ENCODE results near the gene PRR23A.

PRR23A gene

DNA sequence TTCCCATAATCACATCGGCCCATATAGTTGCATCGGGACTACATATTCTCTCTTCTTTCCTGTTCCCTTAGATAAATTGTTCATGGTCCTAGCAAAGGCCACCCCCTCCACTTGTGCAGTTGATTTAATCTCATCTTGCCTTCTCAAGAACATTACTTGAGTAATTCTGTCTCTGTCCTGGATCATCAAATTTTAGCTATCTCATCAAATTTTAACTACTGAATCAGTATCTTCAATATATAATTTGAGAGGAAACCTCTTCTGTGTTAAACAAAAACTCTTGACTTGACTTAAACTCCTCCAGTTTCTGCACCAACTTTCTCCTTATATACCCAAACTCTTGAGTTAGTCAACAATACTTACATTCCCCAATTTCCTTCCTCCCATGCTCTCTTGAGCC, 18.9 kb upstream of the PRR23A start:
- H3K36me3 ChIP-seq (replicated peaks; ENCODE audit: low read depth, low read length) = no peaks in the 10 kb centered on the region
- no peaks in the 10 kb centered on the region for H4K20me1 ChIP-seq (ENCODE audit: insufficient read depth, low read length)
- H3K9me3 ChIP-seq (ENCODE audit: insufficient read depth, low read length) = no peaks in the 10 kb centered on the region
- H3K79me2 ChIP-seq (ENCODE audit: low read length) = no peaks in the 10 kb centered on the region
- H3K9ac ChIP-seq (ENCODE audit: low read length) = no peak overlapping the region
- H3K4me3 ChIP-seq (ENCODE audit: low read length) = no peak overlapping the region
- no peak overlapping the region for H2AFZ ChIP-seq (ENCODE audit: low read depth, low read length)
- no peak overlapping the region for H3K27ac ChIP-seq (ENCODE audit: low read length)
- no peaks in the 10 kb centered on the region for H3K4me1 ChIP-seq (ENCODE audit: low read length)
- H3K4me2 ChIP-seq (ENCODE audit: low read length) = no peak overlapping the region
- TF ChIP-seq, protein P1, sequence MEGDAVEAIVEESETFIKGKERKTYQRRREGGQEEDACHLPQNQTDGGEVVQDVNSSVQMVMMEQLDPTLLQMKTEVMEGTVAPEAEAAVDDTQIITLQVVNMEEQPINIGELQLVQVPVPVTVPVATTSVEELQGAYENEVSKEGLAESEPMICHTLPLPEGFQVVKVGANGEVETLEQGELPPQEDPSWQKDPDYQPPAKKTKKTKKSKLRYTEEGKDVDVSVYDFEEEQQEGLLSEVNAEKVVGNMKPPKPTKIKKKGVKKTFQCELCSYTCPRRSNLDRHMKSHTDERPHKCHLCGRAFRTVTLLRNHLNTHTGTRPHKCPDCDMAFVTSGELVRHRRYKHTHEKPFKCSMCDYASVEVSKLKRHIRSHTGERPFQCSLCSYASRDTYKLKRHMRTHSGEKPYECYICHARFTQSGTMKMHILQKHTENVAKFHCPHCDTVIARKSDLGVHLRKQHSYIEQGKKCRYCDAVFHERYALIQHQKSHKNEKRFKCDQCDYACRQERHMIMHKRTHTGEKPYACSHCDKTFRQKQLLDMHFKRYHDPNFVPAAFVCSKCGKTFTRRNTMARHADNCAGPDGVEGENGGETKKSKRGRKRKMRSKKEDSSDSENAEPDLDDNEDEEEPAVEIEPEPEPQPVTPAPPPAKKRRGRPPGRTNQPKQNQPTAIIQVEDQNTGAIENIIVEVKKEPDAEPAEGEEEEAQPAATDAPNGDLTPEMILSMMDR (IDR thresholded peaks at IDR 0.05; ENCODE audit: low read depth, low read length) = no peak
- no peak for TF ChIP-seq EZH2phosphoT487 (IDR thresholded peaks at IDR 0.05; ENCODE audit: low read depth)
- no peaks in the 10 kb centered on the region; the same call in 1 of the 2 replicates for H3K27me3 ChIP-seq (ENCODE audit: low read depth, low read length)

DNA sequence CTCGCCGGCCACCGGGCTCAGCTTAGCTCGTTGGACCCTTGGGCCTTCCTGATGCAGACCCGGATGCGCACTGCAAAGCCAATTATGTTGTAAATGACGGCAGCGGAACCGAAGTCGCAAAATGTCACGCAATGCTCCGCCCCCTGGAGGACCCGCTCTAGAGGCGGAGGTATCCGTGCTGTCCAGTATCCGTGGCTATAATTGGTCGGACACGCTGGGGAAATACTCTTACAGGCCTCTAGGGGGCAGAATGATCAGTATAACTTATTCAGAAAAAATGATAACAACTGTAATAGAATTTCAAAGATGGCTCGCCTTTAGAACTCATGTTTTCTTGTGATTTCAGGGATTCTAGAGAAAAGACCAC, 14.8 kb upstream of the PRR23A start, which contains the start of gene PRR23B:
PRR23B (minus strand) TSS at position 59 of the 367 bp plus-strand sequence. CDS start 265 bp downstream, outside the sequence.
- H3K9ac ChIP-seq (ENCODE audit: low read length) = no peak within 1 kb of the TSS
- H3K4me3 ChIP-seq (ENCODE audit: low read length) = no peak within 1 kb of the TSS
- no peak within 1 kb of the TSS for H3K27ac ChIP-seq (ENCODE audit: low read length)
- H3K9me3 ChIP-seq (ENCODE audit: insufficient read depth, low read length) = no peaks in the 10 kb centered on the region
- no peaks in the 10 kb centered on the region for H3K4me1 ChIP-seq (ENCODE audit: low read length)
- no peak within 1 kb of the TSS for H2AFZ ChIP-seq (ENCODE audit: low read depth, low read length)
- no peak within 1 kb of the TSS for H3K4me2 ChIP-seq (ENCODE audit: low read length)
- no peaks in the 10 kb centered on the region for H3K36me3 ChIP-seq (replicated peaks; ENCODE audit: low read depth, low read length)
- H3K79me2 ChIP-seq (ENCODE audit: low read length) = no peaks in the 10 kb centered on the region
- H4K20me1 ChIP-seq (ENCODE audit: insufficient read depth, low read length) = no peaks in the 10 kb centered on the region
- H3K27me3 ChIP-seq (ENCODE audit: low read depth, low read length) = no peaks in the 10 kb centered on the region; the same call in 1 of the 2 replicates
- TF ChIP-seq, protein P1 (IDR thresholded peaks at IDR 0.05; ENCODE audit: low read depth, low read length) = no peak

DNA sequence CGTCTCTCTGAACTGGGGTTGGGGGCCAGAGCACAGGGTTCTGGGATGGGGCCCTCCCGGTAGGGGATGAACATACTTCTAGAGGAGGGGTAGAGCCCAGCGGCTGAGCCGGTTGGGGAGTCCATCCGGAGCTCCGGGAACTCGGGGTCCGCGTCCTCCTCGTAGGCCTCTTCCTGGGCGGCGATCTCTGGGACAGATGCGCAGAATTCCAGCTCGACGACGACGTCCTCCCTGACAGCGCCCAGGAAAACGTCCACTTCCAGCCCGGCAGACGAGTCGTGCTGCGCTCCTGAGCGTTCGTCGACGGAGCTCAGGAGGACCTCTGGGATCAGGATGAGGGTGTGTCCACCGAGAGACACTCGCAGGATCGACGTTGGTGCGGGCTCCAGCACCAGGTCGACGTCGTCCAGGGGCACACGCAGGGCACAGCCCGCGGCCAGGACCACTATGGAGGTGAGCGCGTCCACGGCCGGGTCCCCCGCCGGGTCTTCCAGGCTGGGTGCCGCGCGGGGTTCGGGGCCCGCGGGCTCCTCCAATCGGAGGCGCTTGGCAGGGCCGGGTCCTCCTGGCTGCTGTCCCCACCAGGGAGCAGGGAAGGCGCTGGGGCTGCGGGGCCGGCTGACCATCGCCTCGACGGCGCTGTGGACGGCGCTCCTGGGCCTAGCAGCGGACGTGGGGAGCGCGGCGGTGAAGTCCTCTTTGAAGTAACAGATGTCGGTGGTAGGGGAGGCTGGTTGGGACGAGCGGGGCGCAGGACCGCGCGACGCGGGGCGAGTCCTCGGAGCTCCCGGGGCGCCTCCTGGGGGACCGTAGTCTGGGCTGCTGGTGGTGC, 14.2 kb upstream of the PRR23A start:
- no peak overlapping the region for H3K9ac ChIP-seq (ENCODE audit: low read length)
- no peak for TF ChIP-seq EZH2phosphoT487 (IDR thresholded peaks at IDR 0.05; ENCODE audit: low read depth)
- TF ChIP-seq, protein P1 (IDR thresholded peaks at IDR 0.05; ENCODE audit: low read depth, low read length) = no peak
- H3K4me3 ChIP-seq (ENCODE audit: low read length) = no peak overlapping the region
- no peaks in the 10 kb centered on the region for H4K20me1 ChIP-seq (ENCODE audit: insufficient read depth, low read length)
- H3K27me3 ChIP-seq (ENCODE audit: low read depth, low read length) = no peaks in the 10 kb centered on the region; the same call in 1 of the 2 replicates
- no peak overlapping the region for H2AFZ ChIP-seq (ENCODE audit: low read depth, low read length)
- H3K36me3 ChIP-seq (replicated peaks; ENCODE audit: low read depth, low read length) = no peaks in the 10 kb centered on the region
- H3K4me2 ChIP-seq (ENCODE audit: low read length) = no peak overlapping the region
- H3K4me1 ChIP-seq (ENCODE audit: low read length) = no peaks in the 10 kb centered on the region
- H3K79me2 ChIP-seq (ENCODE audit: low read length) = no peaks in the 10 kb centered on the region
- no peak overlapping the region for H3K27ac ChIP-seq (ENCODE audit: low read length)
- no peaks in the 10 kb centered on the region for H3K9me3 ChIP-seq (ENCODE audit: insufficient read depth, low read length)

DNA sequence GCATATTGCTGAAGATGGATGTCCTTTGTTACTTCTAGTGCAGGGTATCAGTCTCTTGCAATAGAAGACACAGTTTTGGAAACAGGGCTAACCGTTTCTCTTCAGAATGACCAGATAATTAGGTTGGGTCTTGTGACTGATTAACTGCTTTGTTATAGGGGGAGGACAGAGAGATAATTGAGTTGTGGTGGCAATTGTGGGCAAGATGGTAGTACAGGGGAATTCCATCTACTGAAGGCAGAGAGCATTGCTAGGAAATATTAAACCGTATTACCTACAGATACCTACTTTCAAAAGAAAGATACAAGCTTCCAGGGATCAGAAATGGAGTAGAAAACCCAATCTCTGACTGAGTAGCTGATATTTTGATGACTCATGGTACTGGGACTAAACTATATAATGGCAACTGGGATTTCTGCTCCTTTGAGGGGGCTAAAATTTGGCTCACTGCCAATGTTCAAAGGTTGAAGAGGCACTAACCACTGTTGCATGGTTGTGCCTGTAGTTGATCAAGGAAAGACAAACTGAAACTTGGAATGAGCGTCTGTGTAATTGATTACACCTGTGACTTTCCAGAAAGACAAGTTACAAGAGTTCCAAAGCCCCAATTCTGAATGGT, 10.5 kb upstream of the PRR23A start:
- Histone ChIP-seq H3K4me2 (ENCODE audit: low read length) (no peak overlapping the region), H3K9me3 (ENCODE audit: insufficient read depth, low read length) (no peaks in the 10 kb centered on the region), H3K79me2 (ENCODE audit: low read length) (no peaks in the 10 kb centered on the region), H3K4me3 (ENCODE audit: low read length) (no peak overlapping the region), H3K27ac (ENCODE audit: low read length) (no peak overlapping the region), H4K20me1 (ENCODE audit: insufficient read depth, low read length) (no peaks in the 10 kb centered on the region), H2AFZ (ENCODE audit: low read depth, low read length) (no peak overlapping the region), H3K9ac (ENCODE audit: low read length) (no peak overlapping the region), H3K36me3 (replicated peaks; ENCODE audit: low read depth, low read length) (no peaks in the 10 kb centered on the region), H3K27me3 (ENCODE audit: low read depth, low read length) (no peaks in the 10 kb centered on the region), H3K4me1 (ENCODE audit: low read length) (no peaks in the 10 kb centered on the region)
- no peak for TF ChIP-seq EZH2phosphoT487 (IDR thresholded peaks at IDR 0.05; ENCODE audit: low read depth)
- TF ChIP-seq, protein P1 (IDR thresholded peaks at IDR 0.05; ENCODE audit: low read depth, low read length) = no peak

Measured in OCI-LY3 (cell line).